Gastroesophageal sphincter (tissue), 3 donors: ENCODE data around the gene LRRC8B.

ENCODE experiments used
- CTCF ChIP-seq, 4 experiments: fragments of 200-600 bp in 2 of 4; fragments of 450-650 bp in 2 of 4; sonication (generic) in 1 of 4; IDR thresholded peaks; one replicate each; pipeline ENCODE4 v1.5.1; 2017 to 2019; ENCODE audit warnings: antibody characterized with exemption in 4 of 4, mild to moderate bottlenecking in 2 of 4, moderate library complexity in 2 of 4
- EP300 ChIP-seq: sonication (generic); formaldehyde crosslinking; IDR thresholded peaks from one replicate; pipeline ENCODE4 v1.6.1; 2017; ENCODE audit warnings: antibody characterized with exemption, mild to moderate bottlenecking
- POLR2A ChIP-seq, 2 donors: fragments of 450-650 bp; IDR thresholded peaks; one replicate each; pipeline ENCODE4 v1.6.1; 2017; ENCODE audit warnings: antibody characterized with exemption in 2 of 2, mild to moderate bottlenecking in 2 of 2, moderate library complexity in 1 of 2
- POLR2AphosphoS5 ChIP-seq: sonication (generic); formaldehyde crosslinking; IDR thresholded peaks from one replicate; pipeline ENCODE4 v1.6.1; 2017; ENCODE audit warnings: antibody characterized with exemption

DNA sequence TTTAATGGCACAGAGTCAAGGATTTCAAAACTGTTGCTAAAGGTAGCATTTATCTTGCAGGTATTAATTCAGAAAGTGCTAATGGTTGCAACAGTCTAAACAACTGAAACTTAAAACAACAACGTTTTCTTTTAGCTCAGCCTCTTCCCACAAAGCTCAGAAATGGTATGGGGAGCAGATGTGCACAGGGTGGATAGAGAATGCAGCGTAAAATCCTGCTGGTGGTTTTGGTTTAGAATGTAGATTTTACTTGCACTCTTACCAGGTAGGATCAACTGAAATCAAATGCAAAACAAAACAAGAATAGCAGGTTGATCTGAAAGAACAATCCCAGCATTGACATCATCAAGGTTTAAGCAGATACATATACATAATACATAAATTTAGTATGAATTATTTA, 104.5 kb downstream of the LRRC8B start:
- TF ChIP-seq CTCF (IDR thresholded peaks at IDR 0.05) (no peak), EP300 (no peak), POLR2A (IDR thresholded peaks at IDR 0.05) (no peak), POLR2AphosphoS5 (no peak)
